HCT116 (cell line): Measurements from ENCODE around the gene SPATA20. TPM values are rescaled to one million over a fixed set of nuclear protein-coding genes. Genes with fewer than 3 reads are reported as not detected.

Source experiments
- ATAC-seq: fragments of 200-7000 bp; cut with Tn5 transposase; 2 replicates; pipeline ENCODE4 v1.9.1; 2020; ENCODE audit warnings: mild to moderate bottlenecking, moderate library complexity
- BruUV-seq: library from RNA; stranded (reverse); fragments of 400-500 nt; replicated peaks from 2 replicates; lab custom pipeline; 2021; lab: Mats Ljungman, UMichigan
- CTCF ChIA-PET: fragments of 300-600 bp; sonication (Branson Sonifier 250); formaldehyde crosslinking; loops from one replicate; lab custom pipeline; 2021; ENCODE audit warnings: antibody characterized with exemption; lab: Charles Lee
- POLR2A ChIA-PET: fragments of 300-600, 350-600 bp; sonication (Branson Sonifier 250); formaldehyde crosslinking; loops from one replicate; lab custom pipeline; 2021; ENCODE audit warnings: antibody characterized with exemption; lab: Charles Lee
- RAD21 ChIA-PET, 2 experiments: fragments of 300-600 bp; sonication (Branson Sonifier 250); formaldehyde crosslinking; loops; one replicate each; lab custom pipeline; 2023; ENCODE audit warnings: low total read pairs in 2 of 2; ENCODE audit not compliant: uncharacterized antibody in 2 of 2, unreplicated experiment in 2 of 2, low non-redundant PET in 1 of 2; lab: Charles Lee
- DNase-seq: peaks from one replicate; pipeline ENCODE4 v3.0.0-alpha.2; 2010; ENCODE audit warnings: low read depth, low spot score
- H2AFZ ChIP-seq: fragments of 200-600 bp; shearing (Covaris generic), sonication (generic); 2 replicates; pipeline ENCODE4 v1.6.1; 2017; ENCODE audit warnings: low read depth, mixed run types, mixed read lengths, antibody characterized with exemption, low read length; ENCODE audit not compliant: poor library complexity, severe bottlenecking
- H3K27ac ChIP-seq: 2 replicates; pipeline ENCODE4 v1.5.1; 2012; ENCODE audit warnings: low read depth, low read length
- H3K27me3 ChIP-seq: fragments of 200-600 bp; sonication (generic); 2 replicates; pipeline ENCODE4 v1.6.1; 2016; ENCODE audit warnings: mixed run types, low read length, mixed read lengths; ENCODE audit not compliant: insufficient read depth
- H3K36me3 ChIP-seq, 2 experiments: fragments of 200-500 bp in 1 of 2; fragments of 200-600 bp in 1 of 2; sonication (Bioruptor generic) in 1 of 2; sonication (generic) in 1 of 2; 2 replicates each; pipeline versions ENCODE4 v1.5.1 to v1.6.1; 2014 to 2016; ENCODE audit warnings: low read length in 2 of 2, inconsistent platforms in 1 of 2, mixed read lengths in 1 of 2, mixed run types in 1 of 2; ENCODE audit not compliant: insufficient read depth in 2 of 2, control insufficient read depth in 1 of 2
- H3K4me1 ChIP-seq, 2 experiments: fragments of 200-600 bp in 1 of 2; sonication (generic) in 1 of 2; 2 replicates each; pipeline versions ENCODE4 v1.5.1 to v1.6.1; 2012 to 2017; ENCODE audit warnings: low read length in 2 of 2, inconsistent platforms in 1 of 2, mild to moderate bottlenecking in 1 of 2, mixed read lengths in 1 of 2, mixed run types in 1 of 2, moderate library complexity in 1 of 2; ENCODE audit not compliant: insufficient read depth in 2 of 2, control insufficient read depth in 1 of 2
- H3K4me2 ChIP-seq: fragments of 200-600 bp; sonication (generic); 2 replicates; pipeline ENCODE4 v1.6.1; 2017; ENCODE audit warnings: mixed run types, low read length, mixed read lengths
- H3K4me3 ChIP-seq, 2 experiments: fragments of 200-600 bp in 1 of 2; sonication (generic) in 1 of 2; replicated peaks in 1 of 2; 2 replicates each; pipeline ENCODE4 v1.5.1; 2011 to 2016; ENCODE audit warnings: low read length in 2 of 2, control low read depth in 1 of 2, low read depth in 1 of 2, mild to moderate bottlenecking in 1 of 2, mixed read lengths in 1 of 2, mixed run types in 1 of 2
- H3K79me2 ChIP-seq: fragments of 200-600 bp; sonication (generic); 2 replicates; pipeline ENCODE4 v1.6.1; 2017; ENCODE audit warnings: mild to moderate bottlenecking, mixed run types, low read length, moderate library complexity, mixed read lengths; ENCODE audit not compliant: insufficient read depth
- H3K9ac ChIP-seq: fragments of 200-600 bp; sonication (generic); 2 replicates; pipeline ENCODE4 v1.6.1; 2016; ENCODE audit warnings: low read length, mixed read lengths
- H3K9me2 ChIP-seq: fragments of 200-600 bp; sonication (generic), shearing (Covaris generic); 2 replicates; pipeline ENCODE4 v1.6.1; 2017; ENCODE audit warnings: mixed run types, mild to moderate bottlenecking, moderate library complexity; ENCODE audit not compliant: insufficient read depth
- H3K9me3 ChIP-seq, 2 experiments: fragments of 200-500 bp in 1 of 2; fragments of 200-600 bp in 1 of 2; sonication (Bioruptor generic) in 1 of 2; sonication (generic) in 1 of 2; 2 replicates each; pipeline ENCODE4 v1.6.1; 2014 to 2017; ENCODE audit warnings: low read length in 2 of 2, mixed read lengths in 2 of 2, inconsistent platforms in 1 of 2, low read depth in 1 of 2, mild to moderate bottlenecking in 1 of 2, mixed run types in 1 of 2, moderate library complexity in 1 of 2; ENCODE audit not compliant: control insufficient read depth in 1 of 2, insufficient read depth in 1 of 2
- H4K20me1 ChIP-seq: fragments of 200-600 bp; sonication (generic), shearing (Covaris generic); 2 replicates; pipeline ENCODE4 v1.6.1; 2017; ENCODE audit warnings: mixed run types, mild to moderate bottlenecking, moderate library complexity; ENCODE audit not compliant: insufficient read depth
- ATF3 ChIP-seq: IDR thresholded peaks from 2 replicates; pipeline ENCODE4 v1.6.1; 2012
- ELF1 ChIP-seq: IDR thresholded peaks from 2 replicates; pipeline ENCODE4 v1.6.1; 2012; ENCODE audit warnings: low read depth, borderline replicate concordance
- EZH2 ChIP-seq: fragments of 200-600 bp; sonication (generic); IDR thresholded peaks from 2 replicates; pipeline ENCODE4 v1.6.1; 2017; ENCODE audit warnings: antibody characterized with exemption, mixed run types
- MAX ChIP-seq: IDR thresholded peaks from 2 replicates; pipeline ENCODE4 v1.6.1; 2012
- POLR2AphosphoS5 ChIP-seq: IDR thresholded peaks from 2 replicates; pipeline ENCODE4 v1.6.1; 2011; ENCODE audit warnings: mild to moderate bottlenecking, low read depth, low read length, moderate library complexity
- RAD21 ChIP-seq: IDR thresholded peaks from 2 replicates; pipeline ENCODE4 v1.6.1; 2012; ENCODE audit warnings: low read depth, mild to moderate bottlenecking
- SP1 ChIP-seq: IDR thresholded peaks from 2 replicates; pipeline ENCODE4 v1.6.1; 2012; ENCODE audit warnings: low read depth
- YY1 ChIP-seq: IDR thresholded peaks from 2 replicates; pipeline ENCODE4 v1.6.1; 2011; ENCODE audit warnings: low read length, low read depth, moderate library complexity, mild to moderate bottlenecking; ENCODE audit not compliant: insufficient replicate concordance; ENCODE audit errors: extremely low read depth
- intact Hi-C: fragments of 100-400 bp; cut with micrococcal nuclease; formaldehyde crosslinking; loops from 2 replicates; pipeline ENCODE4 v1.10.0; 2022
- total RNA-seq: library from RNA; stranded (reverse); gene quantifications from one replicate; pipeline ENCODE4 v1.2.1, GENCODE V29; 2021; ENCODE audit not compliant: unreplicated experiment

The SPATA20 gene
- total RNA-seq, 1 experiment from 2014 or later, result 57.5 TPM

GRCh38 chr17:50573866-50574611 lies 27.1 kb downstream of the SPATA20 start:
- no peaks in the 10 kb centered on the region for H3K9me2 ChIP-seq
- H3K9me3 ChIP-seq, result no peaks in the 10 kb centered on the region
- no peak overlapping the region for H3K4me3 ChIP-seq
- H3K79me2 ChIP-seq, result no peaks in the 10 kb centered on the region
- ChIA-PET RAD21 (no interaction called here), POLR2A (no interaction called here)
- no peak overlapping the region for H3K4me2 ChIP-seq
- no peak for ATAC-seq
- intact Hi-C loops, result no loop called here
- no peaks in the 10 kb centered on the region for H3K4me1 ChIP-seq
- BruUV-seq, result no TSS peak
- DNase-seq, result no peak
- H2AFZ ChIP-seq, result no peak overlapping the region
- H3K36me3 ChIP-seq, result no peaks in the 10 kb centered on the region
- no peaks in the 10 kb centered on the region for H3K27me3 ChIP-seq
- TF ChIP-seq ELF1 (no peak), MAX (no peak), RAD21 (no peak), EZH2 (no peak), SP1 (no peak), POLR2AphosphoS5 (no peak), YY1 (no peak), ATF3 (no peak)
- TF ChIP-seq, all 23 proteins: peak for 0
- CTCF ChIA-PET, result interaction anchor here (0.9 kb wide), 1 partner anchor 209 kb away, joined by 3 read pairs; no protein-coding TSS in a partner anchor
- no peaks in the 10 kb centered on the region for H4K20me1 ChIP-seq
- H3K27ac ChIP-seq, result no peak overlapping the region
- no peak overlapping the region for H3K9ac ChIP-seq
